Fibroblast of lung (primary cell): ENCODE data around the gene PRPF4. TPM values are rescaled to one million over a fixed set of nuclear protein-coding genes. Genes with fewer than 3 reads are reported as not detected.
A peak's percentile ranks its signal among the peaks of the same experiment; 100 is the strongest.

ENCODE experiments used
- DNase-seq, 2 donors: peaks; one replicate each; pipeline versions ENCODE4 v3.0.0 to v3.0.0-alpha.2; 2010; ENCODE audit warnings: low read depth in 2 of 2
- H2AFZ ChIP-seq: 2 replicates; pipeline ENCODE4 v1.5.1; 2012; ENCODE audit warnings: low read length, control low read depth, inconsistent platforms
- H3K27ac ChIP-seq: 2 replicates; pipeline ENCODE4 v1.5.1; 2011; ENCODE audit warnings: low read length, control low read depth; ENCODE audit not compliant: insufficient read depth
- H3K27me3 ChIP-seq: 2 replicates; pipeline ENCODE4 v1.5.1; 2011; ENCODE audit warnings: mild to moderate bottlenecking, low read length; ENCODE audit not compliant: control insufficient read depth, insufficient read depth
- H3K36me3 ChIP-seq: 2 replicates; pipeline ENCODE4 v1.5.1; 2011; ENCODE audit warnings: low read length; ENCODE audit not compliant: control insufficient read depth, insufficient read depth
- H3K4me1 ChIP-seq: 2 replicates; pipeline ENCODE4 v1.5.1; 2011; ENCODE audit warnings: low read length; ENCODE audit not compliant: control insufficient read depth, insufficient read depth; ENCODE audit errors: extremely low read depth
- H3K4me2 ChIP-seq: 2 replicates; pipeline ENCODE4 v1.5.1; 2011; ENCODE audit warnings: low read length, control low read depth; ENCODE audit not compliant: insufficient read depth; ENCODE audit errors: extremely low read depth
- H3K4me3 ChIP-seq, 4 experiments: fragments of 200-600 bp in 1 of 4; sonication (generic) in 1 of 4; replicated peaks in 1 of 4; 2 replicates each; pipeline ENCODE4 v1.5.1; 2011 to 2016; ENCODE audit warnings: low read length in 4 of 4, low read depth in 3 of 4, mild to moderate bottlenecking in 3 of 4, control low read depth in 2 of 4, inconsistent platforms in 1 of 4, mixed read lengths in 1 of 4; ENCODE audit not compliant: insufficient read depth in 1 of 4; ENCODE audit errors: control extremely low read depth in 1 of 4
- H3K79me2 ChIP-seq: 2 replicates; pipeline ENCODE4 v1.5.1; 2012; ENCODE audit warnings: mild to moderate bottlenecking, low read length, inconsistent platforms; ENCODE audit not compliant: control insufficient read depth, insufficient read depth
- H3K9ac ChIP-seq: 2 replicates; pipeline ENCODE4 v1.5.1; 2011; ENCODE audit warnings: mild to moderate bottlenecking, low read length, control low read depth; ENCODE audit not compliant: insufficient read depth
- H3K9me3 ChIP-seq: 2 replicates; pipeline ENCODE4 v1.5.1; 2012; ENCODE audit warnings: low read depth, low read length; ENCODE audit not compliant: control insufficient read depth, insufficient read depth
- H4K20me1 ChIP-seq: 2 replicates; pipeline ENCODE4 v1.5.1; 2011; ENCODE audit warnings: low read length; ENCODE audit not compliant: control insufficient read depth, insufficient read depth; ENCODE audit errors: extremely low read depth
- EZH2 ChIP-seq: IDR thresholded peaks from 2 replicates; pipeline ENCODE4 v1.5.1; 2012; ENCODE audit warnings: low read length, control low read depth, mild to moderate bottlenecking; ENCODE audit errors: missing control alignments
- polyA plus RNA-seq, 2 donors: library from polyadenylated mRNA; depleted of rRNA in 1 of 2; stranded (reverse) in 1 of 2; unstranded in 1 of 2; fragments of >200 nt; gene quantifications; 2 replicates each; pipeline ENCODE4 v1.2.1, GENCODE V29; 2011 to 2012; ENCODE audit warnings: missing spikeins in 1 of 2
- total RNA-seq: library from RNA; depleted of rRNA; stranded (reverse); fragments of >200 nt; gene quantifications from 2 replicates; pipeline ENCODE4 v1.2.1, GENCODE V29; 2014
- TF ChIP-seq, protein P1 (sequence below), 2 donors: IDR thresholded peaks in 1 of 2; conservative IDR thresholded peaks in 1 of 2; 1 replicate in 1 of 2; 2 replicates in 1 of 2; pipeline ENCODE4 v1.5.1; 2011 to 2012; ENCODE audit warnings: low read length in 2 of 2, control low read depth in 1 of 2, inconsistent platforms in 1 of 2, low read depth in 1 of 2, mild to moderate bottlenecking in 1 of 2

The PRPF4 gene
- total and polyA plus RNA-seq, 2 donors (not counting 1 experiment from before 2014, with no cell fraction given) = 19.5 to 25.1 TPM

DNA sequence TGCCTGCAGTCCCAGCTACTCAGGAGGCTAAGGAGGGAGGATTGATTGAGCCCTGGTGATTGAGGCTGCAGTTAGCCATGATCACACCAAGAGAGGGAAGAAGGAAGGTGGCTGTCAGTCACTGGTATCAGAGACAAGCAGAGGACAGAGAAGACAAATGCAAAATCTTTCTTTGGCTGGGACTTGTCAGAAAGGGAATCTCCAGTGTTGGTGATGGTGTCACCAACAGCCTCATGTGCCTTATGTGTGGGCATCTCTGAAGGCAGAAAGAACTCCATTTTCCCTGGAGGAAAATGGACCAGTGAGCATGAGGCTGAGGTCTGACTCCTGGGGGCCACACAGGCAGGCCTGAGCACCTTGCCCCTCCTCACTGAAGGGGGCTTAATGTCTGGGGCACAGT is 39.8 kb downstream of the PRPF4 start:
- no peak overlapping the region for H3K9ac ChIP-seq
- no peak overlapping the region for H2AFZ ChIP-seq
- no peak overlapping the region for H3K27ac ChIP-seq
- H3K79me2 ChIP-seq = no peaks in the 10 kb centered on the region
- H3K27me3 ChIP-seq = no peaks in the 10 kb centered on the region
- DNase-seq = no peak
- H3K4me1 ChIP-seq = no peaks in the 10 kb centered on the region
- no peak overlapping the region for H3K4me3 ChIP-seq
- TF ChIP-seq EZH2 = no peak
- TF ChIP-seq, protein P1, sequence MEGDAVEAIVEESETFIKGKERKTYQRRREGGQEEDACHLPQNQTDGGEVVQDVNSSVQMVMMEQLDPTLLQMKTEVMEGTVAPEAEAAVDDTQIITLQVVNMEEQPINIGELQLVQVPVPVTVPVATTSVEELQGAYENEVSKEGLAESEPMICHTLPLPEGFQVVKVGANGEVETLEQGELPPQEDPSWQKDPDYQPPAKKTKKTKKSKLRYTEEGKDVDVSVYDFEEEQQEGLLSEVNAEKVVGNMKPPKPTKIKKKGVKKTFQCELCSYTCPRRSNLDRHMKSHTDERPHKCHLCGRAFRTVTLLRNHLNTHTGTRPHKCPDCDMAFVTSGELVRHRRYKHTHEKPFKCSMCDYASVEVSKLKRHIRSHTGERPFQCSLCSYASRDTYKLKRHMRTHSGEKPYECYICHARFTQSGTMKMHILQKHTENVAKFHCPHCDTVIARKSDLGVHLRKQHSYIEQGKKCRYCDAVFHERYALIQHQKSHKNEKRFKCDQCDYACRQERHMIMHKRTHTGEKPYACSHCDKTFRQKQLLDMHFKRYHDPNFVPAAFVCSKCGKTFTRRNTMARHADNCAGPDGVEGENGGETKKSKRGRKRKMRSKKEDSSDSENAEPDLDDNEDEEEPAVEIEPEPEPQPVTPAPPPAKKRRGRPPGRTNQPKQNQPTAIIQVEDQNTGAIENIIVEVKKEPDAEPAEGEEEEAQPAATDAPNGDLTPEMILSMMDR (conservative IDR thresholded peaks at IDR 0.05 in 1 of 2, IDR thresholded peaks at IDR 0.05 in 1 of 2; ENCODE audit: low read depth in 1 of 2, low read length in 2 of 2) = no peak
- no peaks in the 10 kb centered on the region for H3K36me3 ChIP-seq
- H3K9me3 ChIP-seq = no peaks in the 10 kb centered on the region
- no peak overlapping the region for H3K4me2 ChIP-seq
- no peaks in the 10 kb centered on the region for H4K20me1 ChIP-seq

DNA sequence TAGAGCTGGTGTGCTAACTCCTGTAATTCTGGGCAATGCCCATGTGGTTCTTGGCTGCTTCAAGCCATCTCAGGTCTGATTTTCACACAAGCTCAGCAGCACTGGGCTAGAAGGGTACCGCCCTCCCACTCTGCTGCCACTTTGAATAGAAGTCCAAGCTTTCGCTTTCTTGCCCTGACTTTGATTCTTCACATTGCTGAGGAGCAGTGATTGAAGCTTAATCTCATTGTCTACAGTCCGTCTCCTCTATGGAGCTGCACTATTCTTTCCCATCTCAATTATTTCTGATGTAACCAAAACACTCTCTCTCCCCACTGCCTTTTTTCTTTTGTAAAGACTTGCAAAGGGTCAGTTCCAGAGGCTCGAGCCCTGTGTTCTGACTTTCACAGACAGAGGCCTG is 40.6 kb downstream of the PRPF4 start:
- Histone ChIP-seq H3K4me1 (no peaks in the 10 kb centered on the region), H2AFZ (no peak overlapping the region), H3K4me3 (no peak overlapping the region), H4K20me1 (no peaks in the 10 kb centered on the region), H3K4me2 (no peak overlapping the region), H3K27me3 (no peaks in the 10 kb centered on the region), H3K9me3 (no peaks in the 10 kb centered on the region), H3K36me3 (no peaks in the 10 kb centered on the region), H3K9ac (no peak overlapping the region), H3K79me2 (no peaks in the 10 kb centered on the region), H3K27ac (no peak overlapping the region)
- no peak for DNase-seq
- TF ChIP-seq, protein P1 (conservative IDR thresholded peaks at IDR 0.05 in 1 of 2, IDR thresholded peaks at IDR 0.05 in 1 of 2; ENCODE audit: low read depth in 1 of 2, low read length in 2 of 2) = no peak
- TF ChIP-seq EZH2 = no peak

DNA sequence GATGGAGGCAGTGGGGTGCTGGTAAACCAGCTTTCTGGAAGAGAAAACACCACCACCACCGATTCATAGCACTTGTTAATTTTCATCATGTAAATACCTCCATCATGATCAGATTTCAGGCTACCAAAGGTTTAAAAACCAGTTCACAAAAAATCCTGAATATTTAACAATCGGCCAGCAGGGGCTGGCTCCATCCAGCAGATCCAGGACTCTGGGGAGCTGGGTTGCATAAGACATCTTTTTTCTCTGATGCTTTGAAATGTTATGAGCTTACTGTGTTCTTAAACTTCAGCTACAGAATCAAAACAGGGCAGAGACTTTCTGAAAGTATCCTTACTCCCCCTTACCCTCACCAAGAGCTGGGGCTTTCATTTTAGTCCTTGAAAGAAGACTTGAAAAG is 42.3 kb downstream of the PRPF4 start:
- no peaks in the 10 kb centered on the region for H3K79me2 ChIP-seq
- no peak overlapping the region for H3K4me2 ChIP-seq
- no peaks in the 10 kb centered on the region for H3K27me3 ChIP-seq
- H3K36me3 ChIP-seq = no peaks in the 10 kb centered on the region
- H4K20me1 ChIP-seq = no peaks in the 10 kb centered on the region
- TF ChIP-seq, protein P1 (conservative IDR thresholded peaks at IDR 0.05 in 1 of 2, IDR thresholded peaks at IDR 0.05 in 1 of 2; ENCODE audit: low read depth in 1 of 2, low read length in 2 of 2) = peak; percentile 19 to 21
- TF ChIP-seq EZH2 = no peak
- no peak overlapping the region for H3K9ac ChIP-seq
- no peak overlapping the region for H2AFZ ChIP-seq
- no peaks in the 10 kb centered on the region for H3K4me1 ChIP-seq
- no peak overlapping the region for H3K27ac ChIP-seq
- H3K4me3 ChIP-seq = no peak overlapping the region
- no peaks in the 10 kb centered on the region for H3K9me3 ChIP-seq
- DNase-seq = no peak
